HG03280 (cell line): ENCODE data around the gene STX4.

ENCODE experiments used
- ATAC-seq: cut with Tn5 transposase; IDR thresholded peaks from one replicate; pipeline ENCODE4 v1.9.1; 2021; ENCODE audit warnings: mild to moderate bottlenecking, moderate library complexity; ENCODE audit not compliant: unreplicated experiment

The STX4 gene

GRCh38 chr16:31032736-31033708 lies at the start of gene STX4:
TSS of gene STX4 (plus strand) at chr16:31033558. CDS start at chr16:31033806, 248 bp downstream.
- peak; percentile 77 for ATAC-seq

- no peak for ATAC-seq
Observed at GRCh38 chr16:30983898-30984610, 49.3 kb upstream of the STX4 start.

- peak; percentile 50 for ATAC-seq
Observed at GRCh38 chr16:30984669-30985400, 48.5 kb upstream of the STX4 start, which contains the start of gene HSD3B7. TSS of gene HSD3B7 (plus strand) at chr16:30985207. CDS start at chr16:30985659, 452 bp downstream.

GRCh38 chr16:30985401-30986128 lies 47.8 kb upstream of the STX4 start:
- ATAC-seq: no peak

GRCh38 chr16:30986129-30986991 lies 47.0 kb upstream of the STX4 start:
- no peak for ATAC-seq

- no peak for ATAC-seq
Observed at GRCh38 chr16:30987581-30988190, 45.7 kb upstream of the STX4 start.

- ATAC-seq: no peak
Observed at GRCh38 chr16:30989469-30990047, 43.8 kb upstream of the STX4 start.

- ATAC-seq: no peak
Observed at GRCh38 chr16:30990105-30990504, 43.3 kb upstream of the STX4 start.

- no peak for ATAC-seq
Observed at GRCh38 chr16:30991052-30991451, 42.3 kb upstream of the STX4 start.

GRCh38 chr16:30992276-30992780 lies 41.0 kb upstream of the STX4 start:
- no peak for ATAC-seq

GRCh38 chr16:30992931-30993816 lies 40.2 kb upstream of the STX4 start:
- ATAC-seq: no peak

GRCh38 chr16:30995927-30996323 lies 37.4 kb upstream of the STX4 start:
- ATAC-seq: no peak

- no peak for ATAC-seq
Observed at GRCh38 chr16:30996324-30996984, 36.9 kb upstream of the STX4 start.

- peak; percentile 87 for ATAC-seq
Observed at GRCh38 chr16:30996985-30997724, 36.2 kb upstream of the STX4 start.

GRCh38 chr16:30997725-30998711 lies 35.3 kb upstream of the STX4 start:
- ATAC-seq: no peak
